Nephron progenitor cell (in vitro differentiated cells): ENCODE results near the gene MOB3A.

ENCODE experiments used
- DNase-seq: peaks from one replicate; pipeline ENCODE4 v3.0.0; 2021
- H3K27ac Mint-ChIP-seq: 2 replicates; pipeline ENCODE4 v1.8.0; 2021; ENCODE audit warnings: mild to moderate bottlenecking, moderate library complexity, mixed read lengths
- H3K27me3 Mint-ChIP-seq: 2 replicates; pipeline ENCODE4 v1.8.0; 2021; ENCODE audit warnings: mild to moderate bottlenecking, low read depth, mixed read lengths; ENCODE audit not compliant: poor library complexity
- H3K36me3 Mint-ChIP-seq: 2 replicates; pipeline ENCODE4 v1.8.0; 2021; ENCODE audit warnings: low read depth, mixed read lengths
- H3K4me1 Mint-ChIP-seq: 2 replicates; pipeline ENCODE4 v1.8.0; 2021; ENCODE audit warnings: mixed read lengths
- H3K4me3 Mint-ChIP-seq: 2 replicates; pipeline ENCODE4 v1.8.0; 2021; ENCODE audit warnings: mild to moderate bottlenecking, moderate library complexity, mixed read lengths
- H3K9me3 Mint-ChIP-seq: 2 replicates; pipeline ENCODE4 v1.8.0; 2021; ENCODE audit warnings: mild to moderate bottlenecking, moderate library complexity, mixed read lengths
- CTCF ChIP-seq: fragments of 200-600 bp; sonication (generic); IDR thresholded peaks from 2 replicates; pipeline ENCODE4 v1.5.0; 2021; ENCODE audit warnings: antibody characterized with exemption

Gene MOB3A

GRCh38 chr19:2077398-2077797 is 18.7 kb downstream of the MOB3A start:
- no peaks in the 10 kb centered on the region for H3K9me3 Mint-ChIP-seq
- H3K4me3 Mint-ChIP-seq = no peak overlapping the region
- no peaks in the 10 kb centered on the region for H3K4me1 Mint-ChIP-seq
- H3K27me3 Mint-ChIP-seq = no peaks in the 10 kb centered on the region
- DNase-seq = no peak
- H3K27ac Mint-ChIP-seq = no peak overlapping the region
- peaks cover 52% of the 10 kb centered on the region for H3K36me3 Mint-ChIP-seq
- no peak for TF ChIP-seq CTCF

DNA sequence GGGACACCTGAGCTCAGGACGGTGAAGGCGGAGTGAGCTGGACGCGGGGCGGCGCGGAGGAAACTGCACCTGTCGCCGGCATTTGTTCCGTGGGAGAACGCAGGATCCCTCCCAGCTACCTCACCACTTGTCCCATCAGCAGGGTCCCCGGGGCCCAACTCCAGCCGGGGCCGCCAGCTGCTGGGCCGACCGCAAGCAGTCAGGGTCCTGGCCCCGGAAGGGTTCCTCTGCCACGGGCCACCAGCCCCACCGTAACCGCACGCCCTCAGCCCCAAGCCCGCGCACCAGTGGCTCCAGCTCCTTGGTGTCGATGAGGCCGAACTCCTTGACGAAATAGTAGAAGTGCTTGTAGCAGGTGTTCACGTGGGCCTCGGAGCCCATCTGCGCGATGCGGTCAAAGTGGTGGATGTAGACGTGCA is 19.6 kb downstream of the MOB3A start:
- Mint-ChIP-seq H3K9me3 (no peaks in the 10 kb centered on the region), H3K27ac (no peak overlapping the region), H3K4me1 (no peaks in the 10 kb centered on the region), H3K36me3 (peaks cover 58% of the 10 kb centered on the region), H3K27me3 (no peaks in the 10 kb centered on the region), H3K4me3 (no peak overlapping the region)
- DNase-seq = no peak
- no peak for TF ChIP-seq CTCF

GRCh38 chr19:2072757-2073551 is 23.2 kb downstream of the MOB3A start:
- no peaks in the 10 kb centered on the region for H3K27me3 Mint-ChIP-seq
- no peak for TF ChIP-seq CTCF
- H3K4me3 Mint-ChIP-seq = no peak overlapping the region
- DNase-seq = no peak
- peaks cover 53% of the 10 kb centered on the region for H3K36me3 Mint-ChIP-seq
- H3K27ac Mint-ChIP-seq = peak overlapping the region; percentile 82
- H3K4me1 Mint-ChIP-seq = peaks cover 5% of the 10 kb centered on the region
- no peaks in the 10 kb centered on the region for H3K9me3 Mint-ChIP-seq

- H3K27ac Mint-ChIP-seq = peak overlapping the region; percentile 92
- no peak for DNase-seq
- H3K4me3 Mint-ChIP-seq = no peak overlapping the region
- H3K4me1 Mint-ChIP-seq = peaks cover 5% of the 10 kb centered on the region
- H3K9me3 Mint-ChIP-seq = no peaks in the 10 kb centered on the region
- H3K27me3 Mint-ChIP-seq = no peaks in the 10 kb centered on the region
- TF ChIP-seq CTCF = no peak
- peaks cover 35% of the 10 kb centered on the region for H3K36me3 Mint-ChIP-seq
Measured at GRCh38 chr19:2070986-2071673, 25.0 kb downstream of the MOB3A start.

GRCh38 chr19:2070436-2070827 is 25.7 kb downstream of the MOB3A start:
- peak overlapping the region; percentile 64 for H3K27ac Mint-ChIP-seq
- peaks cover 31% of the 10 kb centered on the region for H3K36me3 Mint-ChIP-seq
- TF ChIP-seq CTCF = no peak
- no peak overlapping the region for H3K4me3 Mint-ChIP-seq
- peaks cover 5% of the 10 kb centered on the region for H3K4me1 Mint-ChIP-seq
- DNase-seq = no peak
- H3K27me3 Mint-ChIP-seq = no peaks in the 10 kb centered on the region
- H3K9me3 Mint-ChIP-seq = no peaks in the 10 kb centered on the region
